ENCODE results near the gene EPHA8.

DNA sequence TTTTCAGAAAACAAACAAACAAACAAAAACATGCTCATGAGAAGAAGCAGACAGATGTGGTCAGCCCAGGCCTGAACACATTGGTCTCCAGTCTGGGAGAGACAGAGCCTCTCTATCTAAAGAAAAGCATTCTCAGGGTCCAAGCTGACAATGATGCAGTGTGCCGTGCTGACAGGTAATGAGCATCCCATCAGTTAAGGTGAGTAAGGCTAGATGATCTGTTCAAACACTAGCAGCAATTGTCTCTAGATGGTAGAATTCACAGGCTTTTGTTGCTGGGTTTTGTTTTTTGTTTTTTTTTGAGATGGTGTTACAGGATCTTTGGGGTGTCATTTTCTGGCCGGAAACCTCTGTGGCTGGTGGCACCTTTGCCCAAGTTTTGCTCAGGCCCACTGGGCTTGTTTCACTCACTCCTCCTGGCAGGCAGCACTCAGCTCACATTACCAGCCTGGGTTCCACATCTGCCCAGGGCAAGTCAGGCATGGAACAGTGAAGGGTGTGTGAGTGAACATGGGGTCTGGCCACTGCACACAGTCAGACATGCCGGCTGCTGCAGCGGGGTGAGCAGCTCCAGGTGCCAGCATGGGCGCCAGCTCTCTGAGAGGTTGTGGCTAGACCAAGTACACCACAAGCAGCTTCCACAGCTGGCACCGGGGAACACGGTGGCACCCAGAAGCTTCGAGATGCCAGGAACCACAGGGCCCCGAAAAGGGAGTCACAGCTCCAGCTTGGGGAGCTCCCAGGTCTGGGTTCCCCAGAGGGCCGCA lies 70.6 kb downstream of the EPHA8 start:
- TF ChIP-seq, protein P1, sequence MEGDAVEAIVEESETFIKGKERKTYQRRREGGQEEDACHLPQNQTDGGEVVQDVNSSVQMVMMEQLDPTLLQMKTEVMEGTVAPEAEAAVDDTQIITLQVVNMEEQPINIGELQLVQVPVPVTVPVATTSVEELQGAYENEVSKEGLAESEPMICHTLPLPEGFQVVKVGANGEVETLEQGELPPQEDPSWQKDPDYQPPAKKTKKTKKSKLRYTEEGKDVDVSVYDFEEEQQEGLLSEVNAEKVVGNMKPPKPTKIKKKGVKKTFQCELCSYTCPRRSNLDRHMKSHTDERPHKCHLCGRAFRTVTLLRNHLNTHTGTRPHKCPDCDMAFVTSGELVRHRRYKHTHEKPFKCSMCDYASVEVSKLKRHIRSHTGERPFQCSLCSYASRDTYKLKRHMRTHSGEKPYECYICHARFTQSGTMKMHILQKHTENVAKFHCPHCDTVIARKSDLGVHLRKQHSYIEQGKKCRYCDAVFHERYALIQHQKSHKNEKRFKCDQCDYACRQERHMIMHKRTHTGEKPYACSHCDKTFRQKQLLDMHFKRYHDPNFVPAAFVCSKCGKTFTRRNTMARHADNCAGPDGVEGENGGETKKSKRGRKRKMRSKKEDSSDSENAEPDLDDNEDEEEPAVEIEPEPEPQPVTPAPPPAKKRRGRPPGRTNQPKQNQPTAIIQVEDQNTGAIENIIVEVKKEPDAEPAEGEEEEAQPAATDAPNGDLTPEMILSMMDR (IDR thresholded peaks at IDR 0.05): no peak
- no peak for TF ChIP-seq POLR2A (IDR thresholded peaks at IDR 0.05)

Data from adrenal gland (tissue), 5 donors.